Measurements from ENCODE around the gene TACR1. TPM values are rescaled to one million over a fixed set of nuclear protein-coding genes. Genes with fewer than 3 reads are reported as not detected.
"Not testable (repeated sequence)": the region's sequence is repeated elsewhere in the genome, so short reads cannot be mapped to it uniquely, and the experiment has no call there.

The TACR1 gene
- total RNA-seq, 2 experiments from 2014 or later, result not detected

GRCh38 chr2:75063906-75064305 lies 135.4 kb downstream of the TACR1 start:
- POLR2A ChIA-PET, result no interaction called here
- no peaks in the 10 kb centered on the region for H3K36me3 Mint-ChIP-seq (ENCODE audit: low read depth)
- H3K9me3 Mint-ChIP-seq, result no peaks in the 10 kb centered on the region
- no peak for DNase-seq
- no peaks in the 10 kb centered on the region for H3K27me3 Mint-ChIP-seq
- H3K4me1 Mint-ChIP-seq, result peaks cover 3% of the 10 kb centered on the region
- CTCF ChIA-PET, result interaction anchor here (1.3 kb wide), 1 partner anchor 17 kb away, joined by 5 read pairs; no protein-coding TSS in a partner anchor
- no peak overlapping the region for H3K27ac Mint-ChIP-seq
- H3K4me3 Mint-ChIP-seq, result no peak overlapping the region

- ChIA-PET POLR2A (no interaction called here), CTCF (interaction anchor here (0.9 kb wide), 1 partner anchor 138 kb away, joined by 3 read pairs; no protein-coding TSS in a partner anchor)
- H3K27ac Mint-ChIP-seq, result no peak overlapping the region
- no peak overlapping the region for H3K4me3 Mint-ChIP-seq
- peaks cover 4% of the 10 kb centered on the region for H3K27me3 Mint-ChIP-seq
- no peaks in the 10 kb centered on the region for H3K9me3 Mint-ChIP-seq
- no peak for DNase-seq
- H3K36me3 Mint-ChIP-seq (ENCODE audit: low read depth), result no peaks in the 10 kb centered on the region
- peaks cover 3% of the 10 kb centered on the region for H3K4me1 Mint-ChIP-seq
These were observed 140.9 kb downstream of the TACR1 start for GRCh38 chr2:75058427-75058826.

- CTCF ChIA-PET; H3K9me3 Mint-ChIP-seq; H3K27ac Mint-ChIP-seq; H3K36me3 Mint-ChIP-seq (ENCODE audit: low read depth); DNase-seq; POLR2A ChIA-PET; H3K4me1 Mint-ChIP-seq; H3K27me3 Mint-ChIP-seq; H3K4me3 Mint-ChIP-seq: not testable (repeated sequence)
These were observed 142.2 kb downstream of the TACR1 start for GRCh38 chr2:75057150-75057549.

GRCh38 chr2:75055820-75056675 lies 143.3 kb downstream of the TACR1 start:
- Mint-ChIP-seq H3K4me1 (peaks cover 3% of the 10 kb centered on the region), H3K4me3 (no peak overlapping the region), H3K27ac (no peak overlapping the region), H3K36me3 (ENCODE audit: low read depth) (no peaks in the 10 kb centered on the region), H3K9me3 (no peaks in the 10 kb centered on the region), H3K27me3 (peaks cover 4% of the 10 kb centered on the region)
- no peak for DNase-seq
- POLR2A ChIA-PET, result no interaction called here
- CTCF ChIA-PET, result interaction anchor here (1.4 kb wide), 1 partner anchor 10 kb away, joined by 3 read pairs; no protein-coding TSS in a partner anchor

- ChIA-PET CTCF (interaction anchor here (1.4 to 1.5 kb wide), 2 partner anchors 9 kb away, joined by 3 read pairs; no protein-coding TSS in a partner anchor), POLR2A (no interaction called here)
- H3K4me3 Mint-ChIP-seq, result no peak overlapping the region
- no peaks in the 10 kb centered on the region for H3K36me3 Mint-ChIP-seq (ENCODE audit: low read depth)
- no peak for DNase-seq
- H3K9me3 Mint-ChIP-seq, result no peaks in the 10 kb centered on the region
- no peak overlapping the region for H3K27ac Mint-ChIP-seq
- H3K4me1 Mint-ChIP-seq, result no peaks in the 10 kb centered on the region
- peaks cover 4% of the 10 kb centered on the region for H3K27me3 Mint-ChIP-seq
These were observed 144.0 kb downstream of the TACR1 start for GRCh38 chr2:75055142-75055819.

GRCh38 chr2:75054296-75054695 lies 145.0 kb downstream of the TACR1 start:
- H3K9me3 Mint-ChIP-seq, result no peaks in the 10 kb centered on the region
- H3K4me3 Mint-ChIP-seq, result no peak overlapping the region
- ChIA-PET POLR2A (no interaction called here), CTCF (interaction anchor here (0.6 to 1.5 kb wide), 3 partner anchors 8 to 10 kb away, joined by 3 read pairs; no protein-coding TSS in a partner anchor)
- no peak for DNase-seq
- H3K27me3 Mint-ChIP-seq, result peaks cover 4% of the 10 kb centered on the region
- no peaks in the 10 kb centered on the region for H3K36me3 Mint-ChIP-seq (ENCODE audit: low read depth)
- H3K4me1 Mint-ChIP-seq, result no peaks in the 10 kb centered on the region
- H3K27ac Mint-ChIP-seq, result no peak overlapping the region

GRCh38 chr2:75053484-75054112 lies 145.7 kb downstream of the TACR1 start:
- no peak overlapping the region for H3K4me3 Mint-ChIP-seq
- POLR2A ChIA-PET, result no interaction called here
- H3K27me3 Mint-ChIP-seq, result peaks cover 4% of the 10 kb centered on the region
- CTCF ChIA-PET, result interaction anchor here (0.6 to 1.5 kb wide), 2 partner anchors 9 to 11 kb away, joined by 3 read pairs; no protein-coding TSS in a partner anchor
- H3K9me3 Mint-ChIP-seq, result no peaks in the 10 kb centered on the region
- no peaks in the 10 kb centered on the region for H3K4me1 Mint-ChIP-seq
- H3K36me3 Mint-ChIP-seq (ENCODE audit: low read depth), result no peaks in the 10 kb centered on the region
- no peak overlapping the region for H3K27ac Mint-ChIP-seq
- peak; percentile 19 for DNase-seq

GRCh38 chr2:75047992-75048625 lies 151.2 kb downstream of the TACR1 start:
- no peaks in the 10 kb centered on the region for H3K36me3 Mint-ChIP-seq (ENCODE audit: low read depth)
- POLR2A ChIA-PET, result no interaction called here

GRCh38 chr2:75047189-75047991 lies 151.9 kb downstream of the TACR1 start:
- CTCF ChIA-PET, result interaction anchor here (0.7 to 1.6 kb wide), 2 partner anchors 17 to 1042 kb away, joined by 3 to 5 read pairs; no protein-coding TSS in a partner anchor
- no peaks in the 10 kb centered on the region for H3K36me3 Mint-ChIP-seq (ENCODE audit: low read depth)
- no peaks in the 10 kb centered on the region for H3K4me1 Mint-ChIP-seq
- H3K4me3 Mint-ChIP-seq, result no peak overlapping the region
- no peak overlapping the region for H3K27ac Mint-ChIP-seq
- H3K27me3 Mint-ChIP-seq, result no peaks in the 10 kb centered on the region
- no peak for DNase-seq
- no peaks in the 10 kb centered on the region for H3K9me3 Mint-ChIP-seq
- POLR2A ChIA-PET, result no interaction called here

More at GRCh38 chr2:75047992-75048625, 151.2 kb downstream of the TACR1 start:
- Mint-ChIP-seq H3K27ac (no peak overlapping the region), H3K4me3 (no peak overlapping the region), H3K4me1 (no peaks in the 10 kb centered on the region), H3K9me3 (no peaks in the 10 kb centered on the region), H3K27me3 (no peaks in the 10 kb centered on the region)
- CTCF ChIA-PET, result interaction anchor here (0.7 to 1.6 kb wide), 2 partner anchors 16 to 1043 kb away, joined by 3 to 5 read pairs; no protein-coding TSS in a partner anchor
- no peak for DNase-seq

GRCh38 chr2:75045526-75046050 lies 153.7 kb downstream of the TACR1 start:
- no peaks in the 10 kb centered on the region for H3K4me1 Mint-ChIP-seq
- no peak overlapping the region for H3K27ac Mint-ChIP-seq
- H3K36me3 Mint-ChIP-seq (ENCODE audit: low read depth), result no peaks in the 10 kb centered on the region
- no peak for DNase-seq
- no peaks in the 10 kb centered on the region for H3K27me3 Mint-ChIP-seq
- ChIA-PET POLR2A (no interaction called here), CTCF (interaction anchor here (1.0 kb wide), 2 partner anchors 9 to 16 kb away, joined by 3 read pairs; no protein-coding TSS in a partner anchor)
- H3K4me3 Mint-ChIP-seq, result no peak overlapping the region
- H3K9me3 Mint-ChIP-seq, result no peaks in the 10 kb centered on the region

GRCh38 chr2:75044291-75044690 lies 155.0 kb downstream of the TACR1 start:
- Mint-ChIP-seq H3K4me1 (no peaks in the 10 kb centered on the region), H3K27me3 (no peaks in the 10 kb centered on the region), H3K27ac (no peak overlapping the region), H3K4me3 (no peak overlapping the region), H3K9me3 (no peaks in the 10 kb centered on the region), H3K36me3 (ENCODE audit: low read depth) (no peaks in the 10 kb centered on the region)
- ChIA-PET CTCF (interaction anchor here (0.9 kb wide), 1 partner anchor 18 kb away, joined by 3 read pairs; no protein-coding TSS in a partner anchor), POLR2A (no interaction called here)
- no peak for DNase-seq

- no peak for DNase-seq
- Mint-ChIP-seq H3K36me3 (ENCODE audit: low read depth) (no peaks in the 10 kb centered on the region), H3K4me1 (no peaks in the 10 kb centered on the region), H3K4me3 (no peak overlapping the region), H3K27me3 (no peaks in the 10 kb centered on the region), H3K27ac (no peak overlapping the region), H3K9me3 (no peaks in the 10 kb centered on the region)
- ChIA-PET CTCF (no interaction called here), POLR2A (no interaction called here)
These were observed 156.5 kb downstream of the TACR1 start for GRCh38 chr2:75042823-75043222.
